T-cell (primary cell): ENCODE data around the gene PRSS38. TPM values are rescaled to one million over a fixed set of nuclear protein-coding genes. Genes with fewer than 3 reads are reported as not detected.

Experiments used
- total RNA-seq, 35 experiments: library from RNA in 6 of 35; stranded (reverse) in 6 of 35; fragments of 120-200 nt in 1 of 35; gene quantifications; one replicate each; pipeline versions ENCODE4 v1.2.1 to v1.2.4 and lab custom pipeline; 2013 to 2026

Gene PRSS38
- total RNA-seq, 5 donors from 2014 or later (not counting 1 experiment from before 2014, with no cell fraction given): not detected

Other genes starting within 250 kb of the PRSS38 start
- gene JMJD4, start 80.4 kb upstream of the PRSS38 start, total RNA-seq: 10 to 100 TPM; 10.8 to 35.1 (median 33.5) TPM
- gene SNAP47, start 80.2 kb upstream of the PRSS38 start, total RNA-seq: 10 to 100 TPM; 20.1 to 35.6 (median 30.7) TPM
- under 1 TPM in 4 of 5 donors, not detected in 1; 0.12 to 0.72 (median 0.48) TPM for gene WNT9A, start 132.3 kb downstream of the PRSS38 start, total RNA-seq
- gene WNT3A, start 191.3 kb downstream of the PRSS38 start, total RNA-seq: under 1 TPM in 2 of 5 donors, not detected in 3; 0.10 to 0.28 TPM